Suprapubic skin (tissue), 3 donors: ENCODE results near the gene DNAH12.

Source experiments
- CTCF ChIP-seq, 2 donors: fragments of 200-600 bp in 1 of 2; fragments of 450-650 bp in 1 of 2; sonication (generic) in 1 of 2; IDR thresholded peaks; one replicate each; pipeline ENCODE4 v1.5.1; 2016 to 2019; ENCODE audit warnings: antibody characterized with exemption in 2 of 2, mild to moderate bottlenecking in 1 of 2, moderate library complexity in 1 of 2
- POLR2AphosphoS5 ChIP-seq, 3 donors: sonication (generic); formaldehyde crosslinking; IDR thresholded peaks; one replicate each; pipeline ENCODE4 v1.6.1; 2017; ENCODE audit warnings: antibody characterized with exemption in 3 of 3

- TF ChIP-seq CTCF (IDR thresholded peaks at IDR 0.05), result no peak
- no peak for TF ChIP-seq POLR2AphosphoS5 (IDR thresholded peaks at IDR 0.05)
Observed at GRCh38 chr3:57421336-57421735, 122.8 kb downstream of the DNAH12 start.
